ENCODE measurements around the gene GRIP1.

Gene GRIP1

GRCh38 chr12:66533767-66534166, 145.1 kb downstream of the GRIP1 start:
- Histone ChIP-seq H2AFZ (ENCODE audit: low read length) (no peak overlapping the region), H3F3A (ENCODE audit: insufficient read depth, low read length) (no peaks in the 10 kb centered on the region), H3K9me2 (replicated peaks; ENCODE audit: insufficient read depth, low read length) (no peaks in the 10 kb centered on the region), H3K27me3 (replicated peaks; ENCODE audit: insufficient read depth, low read length) (no peaks in the 10 kb centered on the region), H3K36me3 (replicated peaks; ENCODE audit: insufficient read depth, low read length) (no peaks in the 10 kb centered on the region), H3K4me3 (ENCODE audit: low read length) (no peak overlapping the region), H3K4me1 (ENCODE audit: low read length) (no peaks in the 10 kb centered on the region), H3K4me2 (ENCODE audit: low read depth, low read length) (no peak overlapping the region), H3K27ac (ENCODE audit: low read length) (no peak overlapping the region), H3K9me3 (replicated peaks; ENCODE audit: insufficient read depth, low read length) (no peaks in the 10 kb centered on the region), H4K20me1 (ENCODE audit: insufficient read depth, low read length) (no peaks in the 10 kb centered on the region), H3K9ac (ENCODE audit: low read length) (no peak overlapping the region), H3K79me2 (ENCODE audit: low read length) (no peaks in the 10 kb centered on the region)
- no peak for DNase-seq
- TF ChIP-seq, protein P1, sequence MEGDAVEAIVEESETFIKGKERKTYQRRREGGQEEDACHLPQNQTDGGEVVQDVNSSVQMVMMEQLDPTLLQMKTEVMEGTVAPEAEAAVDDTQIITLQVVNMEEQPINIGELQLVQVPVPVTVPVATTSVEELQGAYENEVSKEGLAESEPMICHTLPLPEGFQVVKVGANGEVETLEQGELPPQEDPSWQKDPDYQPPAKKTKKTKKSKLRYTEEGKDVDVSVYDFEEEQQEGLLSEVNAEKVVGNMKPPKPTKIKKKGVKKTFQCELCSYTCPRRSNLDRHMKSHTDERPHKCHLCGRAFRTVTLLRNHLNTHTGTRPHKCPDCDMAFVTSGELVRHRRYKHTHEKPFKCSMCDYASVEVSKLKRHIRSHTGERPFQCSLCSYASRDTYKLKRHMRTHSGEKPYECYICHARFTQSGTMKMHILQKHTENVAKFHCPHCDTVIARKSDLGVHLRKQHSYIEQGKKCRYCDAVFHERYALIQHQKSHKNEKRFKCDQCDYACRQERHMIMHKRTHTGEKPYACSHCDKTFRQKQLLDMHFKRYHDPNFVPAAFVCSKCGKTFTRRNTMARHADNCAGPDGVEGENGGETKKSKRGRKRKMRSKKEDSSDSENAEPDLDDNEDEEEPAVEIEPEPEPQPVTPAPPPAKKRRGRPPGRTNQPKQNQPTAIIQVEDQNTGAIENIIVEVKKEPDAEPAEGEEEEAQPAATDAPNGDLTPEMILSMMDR (IDR thresholded peaks at IDR 0.05; ENCODE audit: low read length) = no peak
- TF ChIP-seq EZH2phosphoT487 (IDR thresholded peaks at IDR 0.05; ENCODE audit: low read length) (no peak), EZH2 (optimal IDR thresholded peaks at IDR 0.05; ENCODE audit: low read depth, low read length) (no peak)

GRCh38 chr12:66531766-66532165, 147.1 kb downstream of the GRIP1 start:
- Histone ChIP-seq H4K20me1 (ENCODE audit: insufficient read depth, low read length) (no peaks in the 10 kb centered on the region), H3F3A (ENCODE audit: insufficient read depth, low read length) (no peaks in the 10 kb centered on the region), H2AFZ (ENCODE audit: low read length) (no peak overlapping the region), H3K4me2 (ENCODE audit: low read depth, low read length) (no peak overlapping the region), H3K9ac (ENCODE audit: low read length) (no peak overlapping the region), H3K4me3 (ENCODE audit: low read length) (no peak overlapping the region), H3K4me1 (ENCODE audit: low read length) (no peaks in the 10 kb centered on the region), H3K9me2 (replicated peaks; ENCODE audit: insufficient read depth, low read length) (no peaks in the 10 kb centered on the region), H3K27ac (ENCODE audit: low read length) (no peak overlapping the region), H3K36me3 (replicated peaks; ENCODE audit: insufficient read depth, low read length) (no peaks in the 10 kb centered on the region), H3K79me2 (ENCODE audit: low read length) (no peaks in the 10 kb centered on the region), H3K9me3 (replicated peaks; ENCODE audit: insufficient read depth, low read length) (no peaks in the 10 kb centered on the region), H3K27me3 (replicated peaks; ENCODE audit: insufficient read depth, low read length) (no peaks in the 10 kb centered on the region)
- DNase-seq = no peak
- TF ChIP-seq EZH2phosphoT487 (IDR thresholded peaks at IDR 0.05; ENCODE audit: low read length) (no peak), EZH2 (optimal IDR thresholded peaks at IDR 0.05; ENCODE audit: low read depth, low read length) (no peak)
- TF ChIP-seq, protein P1 (IDR thresholded peaks at IDR 0.05; ENCODE audit: low read length) = no peak

GRCh38 chr12:66529934-66530333, 148.9 kb downstream of the GRIP1 start:
- no peak overlapping the region for H3K27ac ChIP-seq (ENCODE audit: low read length)
- H3K9me3 ChIP-seq (replicated peaks; ENCODE audit: insufficient read depth, low read length) = no peaks in the 10 kb centered on the region
- no peak for DNase-seq
- no peak overlapping the region for H3K4me2 ChIP-seq (ENCODE audit: low read depth, low read length)
- H2AFZ ChIP-seq (ENCODE audit: low read length) = no peak overlapping the region
- H3K4me3 ChIP-seq (ENCODE audit: low read length) = no peak overlapping the region
- H3K79me2 ChIP-seq (ENCODE audit: low read length) = no peaks in the 10 kb centered on the region
- H3K36me3 ChIP-seq (replicated peaks; ENCODE audit: insufficient read depth, low read length) = no peaks in the 10 kb centered on the region
- no peaks in the 10 kb centered on the region for H4K20me1 ChIP-seq (ENCODE audit: insufficient read depth, low read length)
- no peaks in the 10 kb centered on the region for H3F3A ChIP-seq (ENCODE audit: insufficient read depth, low read length)
- H3K9ac ChIP-seq (ENCODE audit: low read length) = no peak overlapping the region
- no peaks in the 10 kb centered on the region for H3K4me1 ChIP-seq (ENCODE audit: low read length)
- no peaks in the 10 kb centered on the region for H3K27me3 ChIP-seq (replicated peaks; ENCODE audit: insufficient read depth, low read length)
- TF ChIP-seq, protein P1 (IDR thresholded peaks at IDR 0.05; ENCODE audit: low read length) = no peak
- TF ChIP-seq EZH2 (optimal IDR thresholded peaks at IDR 0.05; ENCODE audit: low read depth, low read length) = no peak
- H3K9me2 ChIP-seq (replicated peaks; ENCODE audit: insufficient read depth, low read length) = no peaks in the 10 kb centered on the region
